Glutamatergic neuron (in vitro differentiated cells): ENCODE data around the gene SLPI. TPM values are rescaled to one million over a fixed set of nuclear protein-coding genes. Genes with fewer than 3 reads are reported as not detected.

Experiments used
- DNase-seq: peaks from one replicate; pipeline ENCODE4 v3.0.0; 2022
- H3K27ac Mint-ChIP-seq: one replicate; pipeline ENCODE4 v1.8.0; 2020; ENCODE audit warnings: mild to moderate bottlenecking, mixed read lengths, inconsistent platforms; ENCODE audit not compliant: unreplicated experiment
- H3K27me3 Mint-ChIP-seq: one replicate; pipeline ENCODE4 v1.8.0; 2020; ENCODE audit warnings: mild to moderate bottlenecking, moderate library complexity, mixed read lengths, inconsistent platforms; ENCODE audit not compliant: unreplicated experiment
- H3K36me3 Mint-ChIP-seq: one replicate; pipeline ENCODE4 v1.8.0; 2020; ENCODE audit warnings: mild to moderate bottlenecking, mixed read lengths, inconsistent platforms; ENCODE audit not compliant: unreplicated experiment
- H3K4me1 Mint-ChIP-seq: one replicate; pipeline ENCODE4 v1.8.0; 2020; ENCODE audit warnings: mild to moderate bottlenecking, low read depth, mixed read lengths, inconsistent platforms; ENCODE audit not compliant: unreplicated experiment
- H3K4me3 Mint-ChIP-seq: one replicate; pipeline ENCODE4 v1.8.0; 2020; ENCODE audit warnings: mild to moderate bottlenecking, mixed read lengths, inconsistent platforms; ENCODE audit not compliant: unreplicated experiment
- H3K9me3 Mint-ChIP-seq: one replicate; pipeline ENCODE4 v1.8.0; 2020; ENCODE audit warnings: mild to moderate bottlenecking, moderate library complexity, mixed read lengths, inconsistent platforms; ENCODE audit not compliant: unreplicated experiment
- total RNA-seq: library from RNA; stranded (reverse); fragmentation: NEBNext Ultra II Directional; extraction: Animal tissue kit (Norgen Biotek cat#: 25700); gene quantifications from one replicate; pipeline ENCODE4 v1.2.1, GENCODE V29; 2021; ENCODE audit not compliant: unreplicated experiment
- TF ChIP-seq, protein P1 (sequence below): fragments of 200-600 bp; sonication (generic); IDR thresholded peaks from one replicate; pipeline ENCODE4 v1.5.0; 2021; ENCODE audit not compliant: partially characterized antibody, unreplicated experiment

SLPI gene
- total RNA-seq, 1 donor from 2014 or later = not detected

- no peaks in the 10 kb centered on the region for H3K27me3 Mint-ChIP-seq
- TF ChIP-seq, protein P1, sequence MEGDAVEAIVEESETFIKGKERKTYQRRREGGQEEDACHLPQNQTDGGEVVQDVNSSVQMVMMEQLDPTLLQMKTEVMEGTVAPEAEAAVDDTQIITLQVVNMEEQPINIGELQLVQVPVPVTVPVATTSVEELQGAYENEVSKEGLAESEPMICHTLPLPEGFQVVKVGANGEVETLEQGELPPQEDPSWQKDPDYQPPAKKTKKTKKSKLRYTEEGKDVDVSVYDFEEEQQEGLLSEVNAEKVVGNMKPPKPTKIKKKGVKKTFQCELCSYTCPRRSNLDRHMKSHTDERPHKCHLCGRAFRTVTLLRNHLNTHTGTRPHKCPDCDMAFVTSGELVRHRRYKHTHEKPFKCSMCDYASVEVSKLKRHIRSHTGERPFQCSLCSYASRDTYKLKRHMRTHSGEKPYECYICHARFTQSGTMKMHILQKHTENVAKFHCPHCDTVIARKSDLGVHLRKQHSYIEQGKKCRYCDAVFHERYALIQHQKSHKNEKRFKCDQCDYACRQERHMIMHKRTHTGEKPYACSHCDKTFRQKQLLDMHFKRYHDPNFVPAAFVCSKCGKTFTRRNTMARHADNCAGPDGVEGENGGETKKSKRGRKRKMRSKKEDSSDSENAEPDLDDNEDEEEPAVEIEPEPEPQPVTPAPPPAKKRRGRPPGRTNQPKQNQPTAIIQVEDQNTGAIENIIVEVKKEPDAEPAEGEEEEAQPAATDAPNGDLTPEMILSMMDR = no peak
- no peak overlapping the region for H3K27ac Mint-ChIP-seq
- no peak for DNase-seq
- no peaks in the 10 kb centered on the region for H3K4me1 Mint-ChIP-seq
- no peaks in the 10 kb centered on the region for H3K9me3 Mint-ChIP-seq
- H3K4me3 Mint-ChIP-seq = no peak overlapping the region
- no peaks in the 10 kb centered on the region for H3K36me3 Mint-ChIP-seq
These were observed 2.3 kb downstream of the SLPI start for GRCh38 chr20:45251884-45252560.

DNA sequence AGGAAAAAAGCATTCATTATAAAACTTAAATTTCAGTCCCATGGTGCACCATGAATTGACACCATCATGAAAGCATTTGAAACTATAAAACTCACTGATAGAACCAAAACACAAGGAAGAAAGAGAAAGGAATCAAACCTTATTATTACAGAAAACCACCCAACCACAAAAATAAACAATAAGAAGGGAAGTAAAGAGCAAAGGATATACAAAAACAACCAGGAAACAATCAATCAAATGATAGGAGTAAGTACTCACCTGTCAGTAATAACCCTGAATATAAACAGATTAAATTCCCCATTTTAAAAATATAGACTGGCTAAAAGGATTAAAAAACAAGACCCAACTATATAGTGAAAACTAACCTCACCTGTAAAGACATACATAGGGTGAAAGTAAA, 5.8 kb downstream of the SLPI start:
- TF ChIP-seq, protein P1 = no peak
- no peaks in the 10 kb centered on the region for H3K9me3 Mint-ChIP-seq
- H3K27me3 Mint-ChIP-seq = no peaks in the 10 kb centered on the region
- no peak for DNase-seq
- no peak overlapping the region for H3K4me3 Mint-ChIP-seq
- H3K4me1 Mint-ChIP-seq = no peaks in the 10 kb centered on the region
- H3K36me3 Mint-ChIP-seq = no peaks in the 10 kb centered on the region
- no peak overlapping the region for H3K27ac Mint-ChIP-seq

DNA sequence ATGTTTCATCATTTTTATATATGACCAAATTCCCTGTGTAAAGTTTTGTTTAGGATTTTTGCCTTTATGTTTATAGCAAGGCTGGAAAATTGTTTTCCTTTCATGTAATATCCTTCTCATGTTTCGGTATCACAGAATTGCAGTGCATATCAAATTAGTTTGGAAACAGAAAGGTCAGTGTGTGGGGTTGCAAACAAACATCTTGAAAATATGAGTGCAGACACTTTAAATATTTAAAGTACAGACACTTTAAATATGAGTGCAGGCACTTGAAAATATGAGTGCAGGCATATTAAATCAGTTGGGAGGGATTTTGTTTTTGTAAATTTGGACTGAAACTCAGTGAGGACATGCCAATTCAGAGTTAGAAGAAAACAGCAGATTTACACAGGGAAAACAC, 6.5 kb downstream of the SLPI start:
- H3K4me3 Mint-ChIP-seq = no peak overlapping the region
- no peak for DNase-seq
- no peaks in the 10 kb centered on the region for H3K36me3 Mint-ChIP-seq
- no peaks in the 10 kb centered on the region for H3K27me3 Mint-ChIP-seq
- H3K27ac Mint-ChIP-seq = no peak overlapping the region
- no peaks in the 10 kb centered on the region for H3K4me1 Mint-ChIP-seq
- no peaks in the 10 kb centered on the region for H3K9me3 Mint-ChIP-seq
- TF ChIP-seq, protein P1 = no peak

GRCh38 chr20:45246109-45246508, 8.3 kb downstream of the SLPI start:
- TF ChIP-seq, protein P1 = no peak
- Mint-ChIP-seq H3K4me3 (no peak overlapping the region), H3K9me3 (no peaks in the 10 kb centered on the region), H3K27ac (no peak overlapping the region), H3K4me1 (no peaks in the 10 kb centered on the region), H3K36me3 (no peaks in the 10 kb centered on the region), H3K27me3 (no peaks in the 10 kb centered on the region)
- DNase-seq = no peak

- no peaks in the 10 kb centered on the region for H3K27me3 Mint-ChIP-seq
- TF ChIP-seq, protein P1 = no peak
These were observed 16.2 kb downstream of the SLPI start for GRCh38 chr20:45238139-45238538.

More at GRCh38 chr20:45238139-45238538, 16.2 kb downstream of the SLPI start:
- H3K27ac Mint-ChIP-seq = no peak overlapping the region
- H3K4me1 Mint-ChIP-seq = peaks cover 1% of the 10 kb centered on the region
- no peak overlapping the region for H3K4me3 Mint-ChIP-seq
- no peaks in the 10 kb centered on the region for H3K9me3 Mint-ChIP-seq
- no peak for DNase-seq
- peaks cover 3% of the 10 kb centered on the region for H3K36me3 Mint-ChIP-seq
